Body of pancreas (tissue), 4 donors: ENCODE measurements around the gene ADCYAP1R1. TPM values are rescaled to one million over a fixed set of nuclear protein-coding genes. Genes with fewer than 3 reads are reported as not detected.

ENCODE experiments used
- ATAC-seq: fragments of 150-250 bp; one replicate; pipeline ENCODE4 v1.9.1; 2016
- DNase-seq, 4 donors: peaks; one replicate each; pipeline ENCODE4 v3.0.0-alpha.2; 2019
- H3K27ac ChIP-seq, 4 donors: fragments of 200-600 bp; sonication (generic); 1 replicate in 3 of 4; 2 replicates in 1 of 4; pipeline versions ENCODE4 v1.5.1 to v1.6.1; 2016 to 2019; ENCODE audit warnings: mild to moderate bottlenecking in 1 of 4, mixed read lengths in 1 of 4, moderate library complexity in 1 of 4
- H3K27me3 ChIP-seq, 2 donors: fragments of 200-600 bp; sonication (generic); one replicate each; pipeline ENCODE4 v1.6.0; 2016; ENCODE audit warnings: mild to moderate bottlenecking in 1 of 2
- H3K36me3 ChIP-seq, 2 donors: fragments of 200-600 bp; sonication (generic); replicated peaks in 1 of 2; 2 replicates each; pipeline ENCODE4 v1.5.1; 2016; ENCODE audit warnings: low read depth in 2 of 2; ENCODE audit not compliant: insufficient read depth in 1 of 2
- H3K4me1 ChIP-seq: fragments of 200-600 bp; sonication (generic); one replicate; pipeline ENCODE4 v1.6.0; 2016
- H3K4me3 ChIP-seq, 2 donors: fragments of 200-600 bp; sonication (generic); 1 replicate in 1 of 2; 2 replicates in 1 of 2; pipeline ENCODE4 v1.5.1; 2016 to 2019
- H3K9me3 ChIP-seq, 3 donors: fragments of 200-600 bp; sonication (generic); 1 replicate in 2 of 3; 2 replicates in 1 of 3; pipeline ENCODE4 v1.5.1; 2016
- POLR2A ChIP-seq, 3 donors: fragments of 450-650 bp; IDR thresholded peaks; one replicate each; pipeline ENCODE4 v1.6.1; 2016; ENCODE audit warnings: antibody characterized with exemption in 3 of 3, mild to moderate bottlenecking in 2 of 3
- WGBS, 2 donors: methylation state at CpG; one replicate each; pipeline ENCODE4 v1.1.5; 2017; 5-methylcytosine and 5-hydroxymethylcytosine counted together
- intact Hi-C: fragments of 100-400 bp; cut with DNase I; formaldehyde crosslinking; loops from one replicate; pipeline ENCODE4 v1.15.1; 2023
- total RNA-seq, 2 donors: library from RNA; depleted of rRNA; stranded (reverse); fragments of >200 nt; gene quantifications; one replicate each; pipeline ENCODE4 v1.1.0, GENCODE V29; 2016
- TF ChIP-seq, protein P1 (sequence below), 7 experiments: fragments of 450-650 bp in 4 of 7; fragments of 200-600 bp in 3 of 7; sonication (generic) in 3 of 7; IDR thresholded peaks; one replicate each; pipeline ENCODE4 v1.5.1; 2016 to 2019; ENCODE audit warnings: antibody characterized with exemption in 7 of 7

The ADCYAP1R1 gene
- total RNA-seq, 2 donors from 2014 or later = 1.8 to 8.2 TPM

DNA sequence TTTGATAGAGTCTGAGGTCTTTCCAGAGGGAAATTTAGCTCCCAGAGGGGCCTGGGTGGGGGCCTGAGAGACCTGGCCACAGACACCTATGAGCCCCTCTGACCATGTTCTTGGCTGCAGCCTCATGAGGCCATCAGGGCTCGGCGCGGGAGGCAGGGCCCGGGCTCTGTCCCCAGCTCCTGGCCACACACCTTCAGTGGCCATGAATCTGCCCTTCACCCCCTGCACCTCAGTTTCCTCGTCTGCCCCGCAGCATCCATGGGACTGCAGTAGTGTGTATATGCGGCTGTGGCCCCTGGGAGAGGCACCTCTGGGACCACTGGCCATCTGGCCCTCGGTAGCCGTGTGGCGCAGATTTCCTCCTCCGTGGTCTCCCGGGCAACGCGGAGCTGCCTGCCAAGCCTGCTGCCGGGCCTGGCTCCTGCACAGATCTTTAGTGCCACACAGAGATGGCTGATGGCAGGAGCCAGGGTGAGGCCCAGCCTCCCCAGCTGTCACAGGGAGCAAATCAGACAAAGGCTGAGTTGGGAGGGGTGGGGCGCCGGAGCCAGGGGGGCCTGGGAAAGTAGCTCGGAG, 23.6 kb upstream of the ADCYAP1R1 start:
- 86 to 93% methylated on average over 9 to 10 of the region's 18 CpGs for WGBS, 2 donors
- DNase-seq (peak in 2 of 4 donors; percentile 10 to 13), ATAC-seq (no peak)
- H3K27ac ChIP-seq = no peak overlapping the region
- H3K27me3 ChIP-seq = no peaks in the 10 kb centered on the region
- intact Hi-C loops = no loop called here
- TF ChIP-seq, protein P1, sequence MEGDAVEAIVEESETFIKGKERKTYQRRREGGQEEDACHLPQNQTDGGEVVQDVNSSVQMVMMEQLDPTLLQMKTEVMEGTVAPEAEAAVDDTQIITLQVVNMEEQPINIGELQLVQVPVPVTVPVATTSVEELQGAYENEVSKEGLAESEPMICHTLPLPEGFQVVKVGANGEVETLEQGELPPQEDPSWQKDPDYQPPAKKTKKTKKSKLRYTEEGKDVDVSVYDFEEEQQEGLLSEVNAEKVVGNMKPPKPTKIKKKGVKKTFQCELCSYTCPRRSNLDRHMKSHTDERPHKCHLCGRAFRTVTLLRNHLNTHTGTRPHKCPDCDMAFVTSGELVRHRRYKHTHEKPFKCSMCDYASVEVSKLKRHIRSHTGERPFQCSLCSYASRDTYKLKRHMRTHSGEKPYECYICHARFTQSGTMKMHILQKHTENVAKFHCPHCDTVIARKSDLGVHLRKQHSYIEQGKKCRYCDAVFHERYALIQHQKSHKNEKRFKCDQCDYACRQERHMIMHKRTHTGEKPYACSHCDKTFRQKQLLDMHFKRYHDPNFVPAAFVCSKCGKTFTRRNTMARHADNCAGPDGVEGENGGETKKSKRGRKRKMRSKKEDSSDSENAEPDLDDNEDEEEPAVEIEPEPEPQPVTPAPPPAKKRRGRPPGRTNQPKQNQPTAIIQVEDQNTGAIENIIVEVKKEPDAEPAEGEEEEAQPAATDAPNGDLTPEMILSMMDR (IDR thresholded peaks at IDR 0.05) = no peak
- TF ChIP-seq POLR2A (IDR thresholded peaks at IDR 0.05) = no peak
- no peaks in the 10 kb centered on the region for H3K9me3 ChIP-seq
- H3K4me1 ChIP-seq = no peaks in the 10 kb centered on the region
- H3K36me3 ChIP-seq = no peaks in the 10 kb centered on the region
- no peak overlapping the region for H3K4me3 ChIP-seq

DNA sequence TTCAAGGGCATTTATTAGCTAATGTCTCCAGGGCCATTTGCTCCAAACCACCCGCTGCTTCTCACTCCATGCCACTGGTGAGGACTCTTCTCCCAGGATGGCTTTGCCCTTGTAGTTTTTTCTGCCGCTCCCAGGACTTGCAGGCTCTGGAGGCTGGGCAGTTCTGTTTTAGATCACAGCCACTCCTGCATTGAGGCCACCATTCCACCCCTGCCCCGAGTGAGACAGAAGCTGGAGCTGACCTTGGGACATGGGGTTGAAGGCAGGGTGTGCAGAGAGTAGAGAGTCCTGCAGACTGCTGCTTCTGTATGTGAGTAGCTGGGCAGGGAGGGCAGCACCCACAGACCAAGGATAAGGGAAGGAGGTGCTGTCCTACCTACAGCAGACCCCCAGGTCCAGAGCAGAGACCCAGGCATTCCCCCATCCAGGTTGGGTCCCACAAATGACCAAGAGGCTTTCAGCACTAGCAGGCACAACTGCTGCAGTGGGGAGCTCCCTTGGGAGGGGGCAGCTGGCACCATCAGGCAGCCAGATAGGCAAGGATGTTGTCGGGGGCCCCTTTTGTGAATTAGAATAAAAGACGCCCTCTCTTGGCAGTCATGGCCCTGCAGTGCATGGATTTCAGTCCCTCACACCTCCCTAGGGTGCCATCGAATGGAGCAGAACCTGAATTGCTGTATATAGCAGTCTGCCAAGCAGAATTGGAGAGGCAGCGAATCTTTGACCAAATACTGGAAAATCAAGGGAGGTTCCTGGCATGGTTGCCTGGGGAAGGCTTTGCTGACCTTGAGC, 22.7 kb upstream of the ADCYAP1R1 start:
- no peak overlapping the region for H3K27ac ChIP-seq
- WGBS, 2 donors = 66 to 74% methylated on average over 7 of the region's 7 CpGs
- no peak for TF ChIP-seq POLR2A (IDR thresholded peaks at IDR 0.05)
- TF ChIP-seq, protein P1 (IDR thresholded peaks at IDR 0.05) = no peak
- DNase-seq (no peak), ATAC-seq (no peak)
- H3K27me3 ChIP-seq = no peaks in the 10 kb centered on the region
- H3K4me3 ChIP-seq = no peak overlapping the region
- no peaks in the 10 kb centered on the region for H3K4me1 ChIP-seq
- H3K36me3 ChIP-seq = no peaks in the 10 kb centered on the region
- H3K9me3 ChIP-seq = no peaks in the 10 kb centered on the region
- intact Hi-C loops = no loop called here

DNA sequence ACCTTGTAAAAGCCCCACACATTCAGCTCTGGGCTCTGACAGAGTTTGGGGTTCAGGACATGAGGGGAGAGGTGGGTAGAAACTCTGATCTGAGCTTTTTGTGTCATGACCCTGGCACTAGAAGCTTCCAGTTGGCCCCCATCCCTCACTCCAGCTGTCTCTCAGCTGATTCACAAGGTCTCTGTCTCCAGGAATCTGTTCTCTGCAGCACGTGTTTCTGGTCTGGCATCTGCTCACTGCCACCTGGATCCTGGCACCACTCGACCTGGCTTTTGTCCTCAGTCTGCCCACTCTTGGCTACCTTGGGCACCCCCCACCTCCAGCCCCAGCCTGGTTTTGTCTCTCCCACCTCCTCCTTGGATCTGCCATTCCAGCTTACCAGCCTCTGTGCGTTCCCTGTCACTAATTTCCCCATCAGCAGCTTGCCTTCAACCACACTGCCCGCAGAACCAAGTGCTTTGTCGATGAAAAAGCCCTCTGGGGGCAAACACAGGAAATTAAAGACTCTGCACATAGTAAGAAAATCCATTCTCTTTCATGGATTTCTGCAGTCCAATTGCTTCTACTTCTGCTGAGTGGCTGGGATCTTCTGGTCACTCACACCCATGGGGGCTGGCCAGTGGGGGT, 18.3 kb upstream of the ADCYAP1R1 start:
- H3K4me3 ChIP-seq = no peak overlapping the region
- intact Hi-C loops = no loop called here
- WGBS, 2 donors = 58 to 66% methylated on average over 5 of the region's 5 CpGs
- TF ChIP-seq, protein P1 (IDR thresholded peaks at IDR 0.05) = no peak
- TF ChIP-seq POLR2A (IDR thresholded peaks at IDR 0.05) = no peak
- no peak overlapping the region for H3K27ac ChIP-seq
- DNase-seq (no peak), ATAC-seq (no peak)
- H3K36me3 ChIP-seq = no peaks in the 10 kb centered on the region
- H3K4me1 ChIP-seq = no peaks in the 10 kb centered on the region
- H3K9me3 ChIP-seq = no peaks in the 10 kb centered on the region
- no peaks in the 10 kb centered on the region for H3K27me3 ChIP-seq

DNA sequence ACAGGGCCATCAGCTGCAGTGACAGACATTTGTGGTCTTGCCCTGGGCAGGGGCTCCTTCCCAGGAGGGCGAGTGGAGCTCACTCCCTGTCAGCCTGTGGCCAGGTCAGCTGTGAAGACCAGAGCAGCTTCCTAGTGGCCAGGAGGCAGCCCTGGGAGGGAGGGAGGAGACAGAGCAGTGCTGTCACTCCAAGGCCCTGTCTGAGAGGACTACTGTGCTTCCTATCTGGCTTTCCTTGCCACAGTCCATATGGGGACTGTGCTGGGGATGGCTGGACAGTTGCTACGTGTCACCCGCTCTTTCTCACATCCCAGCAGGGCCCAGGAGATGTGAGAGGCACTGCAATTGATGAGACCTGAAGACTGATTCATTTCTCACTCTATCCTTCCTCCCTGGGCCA, 15.2 kb upstream of the ADCYAP1R1 start:
- Histone ChIP-seq H3K4me3 (no peak overlapping the region), H3K27me3 (no peaks in the 10 kb centered on the region), H3K9me3 (no peaks in the 10 kb centered on the region), H3K4me1 (no peaks in the 10 kb centered on the region), H3K36me3 (no peaks in the 10 kb centered on the region), H3K27ac (no peak overlapping the region)
- intact Hi-C loops = no loop called here
- TF ChIP-seq, protein P1 (IDR thresholded peaks at IDR 0.05) = no peak
- TF ChIP-seq POLR2A (IDR thresholded peaks at IDR 0.05) = no peak
- 62 to 79% methylated on average over 2 to 3 of the region's 3 CpGs for WGBS, 2 donors
- DNase-seq (no peak), ATAC-seq (no peak)
